ENCODE measurements around the gene ANKRD33B.

- TF ChIP-seq YY1 (IDR thresholded peaks at IDR 0.05; ENCODE audit: insufficient read depth, insufficient read length) (no peak), ZNF274 (IDR thresholded peaks at IDR 0.05; ENCODE audit: low read depth, low read length) (no peak), SUZ12 (IDR thresholded peaks at IDR 0.05; ENCODE audit: extremely low read depth, insufficient read depth, insufficient read length) (no peak)
These were observed 22.1 kb downstream of the ANKRD33B start for GRCh38 chr5:10586008-10586407.

Measured in NT2/D1 (cell line).